Hepatocyte (in vitro differentiated cells): ENCODE results near the gene RBMS1.

Experiments used
- CTCF ChIP-seq: fragments of 200-600 bp; sonication (generic); IDR thresholded peaks from 2 replicates; pipeline ENCODE4 v1.5.1; 2016; ENCODE audit warnings: antibody characterized with exemption, mild to moderate bottlenecking; ENCODE audit not compliant: poor library complexity
- EZH2phosphoT487 ChIP-seq: fragments of 200-600 bp; sonication (generic); IDR thresholded peaks from one replicate; pipeline ENCODE4 v1.6.1; 2018; ENCODE audit warnings: antibody characterized with exemption, mild to moderate bottlenecking, low read depth, moderate library complexity; ENCODE audit not compliant: unreplicated experiment, severe bottlenecking

GRCh38 chr2:160271171-160272086 is 222.2 kb downstream of the RBMS1 start:
- TF ChIP-seq CTCF (no peak), EZH2phosphoT487 (no peak)
